ENCODE results near the gene MMP24. TPM values are rescaled to one million over a fixed set of nuclear protein-coding genes. Genes with fewer than 3 reads are reported as not detected.

MMP24 gene
- total RNA-seq, 5 donors from 2014 or later (not counting 1 experiment from before 2014, with no cell fraction given): 0.15 to 0.49 (median 0.16) TPM; not detected in 2

GRCh38 chr20:35297155-35297554, 70.7 kb downstream of the MMP24 start:
- DNase-seq: no peak
- H3K4me3 ChIP-seq (ENCODE audit: control insufficient read depth in 1 of 2, extremely low read depth in 1 of 2, low read length in 1 of 2): no peak overlapping the region
- H3K27me3 ChIP-seq (replicated peaks in 1 of 2; ENCODE audit: control insufficient read depth in 2 of 2, extremely low read depth in 1 of 2, insufficient read depth in 2 of 2, low read length in 1 of 2): peaks cover 0 to 28% of the 10 kb centered on the region in 2 experiments
- ATAC-seq (replicated peaks in 1 of 4): no peak
- no peaks in the 10 kb centered on the region for H3K36me3 ChIP-seq (ENCODE audit: control insufficient read depth in 2 of 2, extremely low read depth in 1 of 2, insufficient read depth in 1 of 2, low read length in 1 of 2)
- H3K4me1 ChIP-seq (ENCODE audit: control insufficient read depth in 1 of 2, extremely low read depth in 1 of 2, insufficient read depth in 2 of 2, low read length in 2 of 2): no peaks in the 10 kb centered on the region
- H3K9me3 Mint-ChIP-seq: no peaks in the 10 kb centered on the region
- H3K27ac Mint-ChIP-seq: no peak overlapping the region
- ChIA-PET CTCF (no interaction called here), POLR2A (no interaction called here)
- no peaks in the 10 kb centered on the region for H3K4me1 Mint-ChIP-seq
- no peak overlapping the region for H3K4me3 Mint-ChIP-seq
- no peak overlapping the region for H3K27ac ChIP-seq (ENCODE audit: low read length)
- 80% methylated on average over 5 of the region's 8 CpGs for WGBS (ENCODE audit: insufficient coverage)
- H3K36me3 Mint-ChIP-seq: no peaks in the 10 kb centered on the region
- peaks cover 4 to 12% of the 10 kb centered on the region in 2 donors for H3K27me3 Mint-ChIP-seq
- H3K9me3 ChIP-seq: no peaks in the 10 kb centered on the region

GRCh38 chr20:35297740-35298139, 71.2 kb downstream of the MMP24 start:
- ChIA-PET POLR2A (no interaction called here), CTCF (no interaction called here)
- Mint-ChIP-seq H3K4me3 (no peak overlapping the region), H3K36me3 (no peaks in the 10 kb centered on the region), H3K27me3 (peaks cover 4 to 8% of the 10 kb centered on the region in 2 donors), H3K9me3 (no peaks in the 10 kb centered on the region), H3K4me1 (no peaks in the 10 kb centered on the region), H3K27ac (no peak overlapping the region)
- no peaks in the 10 kb centered on the region for H3K9me3 ChIP-seq
- H3K36me3 ChIP-seq (ENCODE audit: control insufficient read depth in 2 of 2, extremely low read depth in 1 of 2, insufficient read depth in 1 of 2, low read length in 1 of 2): no peaks in the 10 kb centered on the region
- no peaks in the 10 kb centered on the region for H3K4me1 ChIP-seq (ENCODE audit: control insufficient read depth in 1 of 2, extremely low read depth in 1 of 2, insufficient read depth in 2 of 2, low read length in 2 of 2)
- no peak overlapping the region for H3K27ac ChIP-seq (ENCODE audit: low read length)
- no peak for DNase-seq
- peaks cover 0 to 25% of the 10 kb centered on the region in 2 experiments for H3K27me3 ChIP-seq (replicated peaks in 1 of 2; ENCODE audit: control insufficient read depth in 2 of 2, extremely low read depth in 1 of 2, insufficient read depth in 2 of 2, low read length in 1 of 2)
- 86% methylated on average over 14 of the region's 14 CpGs for WGBS (ENCODE audit: insufficient coverage)
- ATAC-seq (replicated peaks in 1 of 4): no peak
- H3K4me3 ChIP-seq (ENCODE audit: control insufficient read depth in 1 of 2, extremely low read depth in 1 of 2, low read length in 1 of 2): no peak overlapping the region

GRCh38 chr20:35298264-35298663, 71.8 kb downstream of the MMP24 start:
- DNase-seq (no peak), ATAC-seq (replicated peaks in 1 of 4) (no peak)
- CTCF ChIA-PET: interaction anchor here in 1 of 2 donors (0.7 kb wide), 1 partner anchor 57 kb away, joined by 3 read pairs; no protein-coding TSS in a partner anchor
- POLR2A ChIA-PET: no interaction called here
- no peaks in the 10 kb centered on the region for H3K4me1 Mint-ChIP-seq
- no peaks in the 10 kb centered on the region for H3K9me3 ChIP-seq
- no peaks in the 10 kb centered on the region for H3K36me3 Mint-ChIP-seq
- no peak overlapping the region for H3K4me3 ChIP-seq (ENCODE audit: control insufficient read depth in 1 of 2, extremely low read depth in 1 of 2, low read length in 1 of 2)
- H3K4me1 ChIP-seq (ENCODE audit: control insufficient read depth in 1 of 2, extremely low read depth in 1 of 2, insufficient read depth in 2 of 2, low read length in 2 of 2): no peaks in the 10 kb centered on the region
- H3K9me3 Mint-ChIP-seq: no peaks in the 10 kb centered on the region
- H3K27ac ChIP-seq (ENCODE audit: low read length): no peak overlapping the region
- H3K4me3 Mint-ChIP-seq: no peak overlapping the region
- no peak overlapping the region for H3K27ac Mint-ChIP-seq
- peaks cover 0 to 2% of the 10 kb centered on the region in 2 donors for H3K36me3 ChIP-seq (ENCODE audit: control insufficient read depth in 2 of 2, extremely low read depth in 1 of 2, insufficient read depth in 1 of 2, low read length in 1 of 2)
- H3K27me3 ChIP-seq (replicated peaks in 1 of 2; ENCODE audit: control insufficient read depth in 2 of 2, extremely low read depth in 1 of 2, insufficient read depth in 2 of 2, low read length in 1 of 2): peaks cover 0 to 20% of the 10 kb centered on the region in 2 experiments
- peaks cover 4 to 6% of the 10 kb centered on the region in 2 donors for H3K27me3 Mint-ChIP-seq
- 58% methylated on average over 3 of the region's 5 CpGs for WGBS (ENCODE audit: insufficient coverage)

GRCh38 chr20:35299780-35300179, 73.3 kb downstream of the MMP24 start:
- no peak for DNase-seq
- no peak overlapping the region for H3K4me3 Mint-ChIP-seq

DNA sequence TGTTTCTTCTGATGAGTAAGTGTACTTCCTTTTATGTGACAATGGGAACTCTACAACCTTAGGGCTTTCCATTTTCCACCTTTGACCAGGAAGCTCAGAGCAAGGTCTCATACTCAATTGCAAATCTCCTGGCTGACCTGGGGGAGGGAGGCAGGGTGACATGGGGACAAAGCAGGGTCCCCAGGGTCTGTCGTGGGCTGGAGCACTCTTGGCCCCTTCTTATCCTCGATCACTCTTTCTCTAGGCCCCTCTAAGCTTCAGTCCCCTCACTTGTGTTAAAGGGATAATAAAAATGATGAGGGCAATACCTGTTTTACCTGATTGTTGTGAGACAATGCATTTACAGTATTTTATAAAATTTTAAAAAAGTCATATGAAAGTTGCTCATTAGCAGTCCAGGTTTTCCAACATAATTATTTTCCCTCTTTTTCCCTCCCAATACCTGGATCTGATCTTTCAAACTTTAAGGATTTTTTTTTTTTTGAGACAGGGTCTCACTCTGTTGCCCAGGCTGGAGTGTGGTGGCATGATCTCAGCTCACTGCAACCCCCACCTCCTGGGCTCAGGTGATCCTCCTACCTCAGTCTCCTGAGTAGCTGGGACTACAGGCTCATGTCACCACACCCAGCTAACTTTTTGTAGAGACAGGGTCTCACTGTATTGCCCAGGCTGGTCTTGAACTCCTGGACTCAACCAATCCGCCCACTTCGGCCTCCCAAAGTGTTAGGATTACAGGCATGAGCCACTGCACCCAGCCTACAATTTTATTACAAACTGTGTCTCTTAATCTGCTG, 74.2 kb downstream of the MMP24 start:
- ATAC-seq (replicated peaks in 1 of 4): no peak
- Mint-ChIP-seq H3K4me1 (peaks cover 5 to 9% (median 8%) of the 10 kb centered on the region in 3 donors), H3K27ac (no peak overlapping the region), H3K9me3 (no peaks in the 10 kb centered on the region), H3K27me3 (no peaks in the 10 kb centered on the region), H3K36me3 (no peaks in the 10 kb centered on the region), H3K4me3 (no peak overlapping the region)
- peaks cover 3% of the 10 kb centered on the region in 2 donors for H3K36me3 ChIP-seq (ENCODE audit: control insufficient read depth in 2 of 2, extremely low read depth in 1 of 2, insufficient read depth in 1 of 2, low read length in 1 of 2)
- no peak for DNase-seq
- H3K4me1 ChIP-seq (ENCODE audit: control insufficient read depth in 1 of 2, extremely low read depth in 1 of 2, insufficient read depth in 2 of 2, low read length in 2 of 2): peaks cover 0 to 10% of the 10 kb centered on the region in 2 experiments
- H3K27ac ChIP-seq (ENCODE audit: low read length): no peak overlapping the region
- WGBS (ENCODE audit: insufficient coverage): no CpG with 5 or more reads among the region's 4 CpGs
- H3K9me3 ChIP-seq: no peaks in the 10 kb centered on the region
- H3K27me3 ChIP-seq (replicated peaks in 1 of 2; ENCODE audit: control insufficient read depth in 2 of 2, extremely low read depth in 1 of 2, insufficient read depth in 2 of 2, low read length in 1 of 2): peaks cover 0 to 8% of the 10 kb centered on the region in 2 experiments
- H3K4me3 ChIP-seq (ENCODE audit: control insufficient read depth in 1 of 2, extremely low read depth in 1 of 2, low read length in 1 of 2): no peak overlapping the region
- ChIA-PET POLR2A (no interaction called here), CTCF (interaction anchor here (0.7 kb wide), 3 partner anchors 38 to 484 kb away, joined by 3 read pairs; no protein-coding TSS in a partner anchor)

More at GRCh38 chr20:35299780-35300179, 73.3 kb downstream of the MMP24 start:
- Mint-ChIP-seq H3K36me3 (no peaks in the 10 kb centered on the region), H3K4me1 (peaks cover 5 to 6% (median 5%) of the 10 kb centered on the region in 3 donors), H3K9me3 (no peaks in the 10 kb centered on the region), H3K27ac (no peak overlapping the region), H3K27me3 (peaks cover 0 to 4% of the 10 kb centered on the region in 2 donors)
- H3K27ac ChIP-seq (ENCODE audit: low read length): no peak overlapping the region
- WGBS (ENCODE audit: insufficient coverage): 77% methylated on average over 4 of the region's 4 CpGs
- H3K9me3 ChIP-seq: no peaks in the 10 kb centered on the region
- H3K36me3 ChIP-seq (ENCODE audit: control insufficient read depth in 2 of 2, extremely low read depth in 1 of 2, insufficient read depth in 1 of 2, low read length in 1 of 2): peaks cover 0 to 3% of the 10 kb centered on the region in 2 donors
- H3K27me3 ChIP-seq (replicated peaks in 1 of 2; ENCODE audit: control insufficient read depth in 2 of 2, extremely low read depth in 1 of 2, insufficient read depth in 2 of 2, low read length in 1 of 2): peaks cover 0 to 8% of the 10 kb centered on the region in 2 experiments
- ATAC-seq (replicated peaks in 1 of 4): no peak
- no peak overlapping the region for H3K4me3 ChIP-seq (ENCODE audit: control insufficient read depth in 1 of 2, extremely low read depth in 1 of 2, low read length in 1 of 2)
- peaks cover 0 to 10% of the 10 kb centered on the region in 2 experiments for H3K4me1 ChIP-seq (ENCODE audit: control insufficient read depth in 1 of 2, extremely low read depth in 1 of 2, insufficient read depth in 2 of 2, low read length in 2 of 2)
- ChIA-PET POLR2A (no interaction called here), CTCF (no interaction called here)

DNA sequence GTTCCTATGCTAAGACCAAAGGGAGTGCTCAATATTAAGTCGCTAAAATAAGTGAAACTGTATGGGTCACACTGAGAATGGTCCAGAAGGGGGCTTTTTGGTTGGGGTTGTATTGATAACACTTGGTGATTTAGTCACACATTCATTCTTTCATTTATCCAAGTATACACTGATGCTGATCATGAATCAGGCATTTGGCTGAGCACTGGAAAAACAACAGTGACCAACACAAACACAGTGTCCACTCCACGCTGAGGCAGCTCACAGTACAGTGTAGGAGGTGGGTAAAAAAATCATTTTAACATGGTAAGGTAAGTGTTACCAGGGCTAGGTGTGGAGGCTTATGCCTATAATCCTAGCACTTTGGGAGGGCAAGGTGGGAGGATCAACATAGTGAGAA, 74.9 kb downstream of the MMP24 start:
- H3K4me1 Mint-ChIP-seq: peaks cover 5 to 12% (median 12%) of the 10 kb centered on the region in 3 donors
- Histone ChIP-seq H3K27ac (ENCODE audit: low read length) (no peak overlapping the region), H3K36me3 (ENCODE audit: control insufficient read depth in 2 of 2, extremely low read depth in 1 of 2, insufficient read depth in 1 of 2, low read length in 1 of 2) (peaks cover 3 to 10% of the 10 kb centered on the region in 2 donors), H3K4me1 (ENCODE audit: control insufficient read depth in 1 of 2, extremely low read depth in 1 of 2, insufficient read depth in 2 of 2, low read length in 2 of 2) (peaks cover 0 to 10% of the 10 kb centered on the region in 2 experiments), H3K9me3 (no peaks in the 10 kb centered on the region), H3K4me3 (ENCODE audit: control insufficient read depth in 1 of 2, extremely low read depth in 1 of 2, low read length in 1 of 2) (no peak overlapping the region), H3K27me3 (replicated peaks in 1 of 2; ENCODE audit: control insufficient read depth in 2 of 2, extremely low read depth in 1 of 2, insufficient read depth in 2 of 2, low read length in 1 of 2) (peaks cover 0 to 1% of the 10 kb centered on the region in 2 experiments)
- no peak for DNase-seq
- WGBS (ENCODE audit: insufficient coverage): no CpG with 5 or more reads among the region's 2 CpGs
- ChIA-PET CTCF (interaction anchor here (0.5 to 0.7 kb wide), 4 partner anchors 138 to 485 kb away, joined by 3 to 7 read pairs (median 4); no protein-coding TSS in a partner anchor), POLR2A (no interaction called here)
- H3K4me3 Mint-ChIP-seq: no peak overlapping the region
- H3K36me3 Mint-ChIP-seq: no peaks in the 10 kb centered on the region
- no peak overlapping the region for H3K27ac Mint-ChIP-seq
- H3K27me3 Mint-ChIP-seq: no peaks in the 10 kb centered on the region
- H3K9me3 Mint-ChIP-seq: no peaks in the 10 kb centered on the region
- ATAC-seq (replicated peaks in 1 of 4): no peak

All from T-cell (primary cell).